Skeletal muscle tissue (tissue), 4 donors: Measurements from ENCODE around the gene POLR3E. TPM values are rescaled to one million over a fixed set of nuclear protein-coding genes. Genes with fewer than 3 reads are reported as not detected.
"Not testable (repeated sequence)": the region's sequence is repeated elsewhere in the genome, so short reads cannot be mapped to it uniquely, and the experiment has no call there.

ENCODE experiments used
- H3K27ac ChIP-seq: one replicate; pipeline ENCODE4 v1.7.0; 2013; ENCODE audit warnings: mild to moderate bottlenecking, low read depth, low read length, inconsistent platforms
- H3K27me3 ChIP-seq, 3 donors: one replicate each; pipeline ENCODE4 v1.7.0; 2013; ENCODE audit warnings: low read length in 3 of 3; ENCODE audit not compliant: control insufficient read depth in 3 of 3, insufficient read depth in 3 of 3
- H3K36me3 ChIP-seq, 3 donors: one replicate each; pipeline ENCODE4 v1.7.0; 2013; ENCODE audit warnings: low read length in 3 of 3; ENCODE audit not compliant: control insufficient read depth in 3 of 3, insufficient read depth in 3 of 3
- H3K4me1 ChIP-seq, 3 donors: one replicate each; pipeline ENCODE4 v1.7.0; 2013; ENCODE audit warnings: low read length in 3 of 3, mild to moderate bottlenecking in 3 of 3; ENCODE audit not compliant: control insufficient read depth in 3 of 3, insufficient read depth in 3 of 3
- H3K4me3 ChIP-seq, 3 donors: one replicate each; pipeline ENCODE4 v1.7.0; 2013; ENCODE audit warnings: low read length in 3 of 3
- H3K9ac ChIP-seq, 3 donors: one replicate each; pipeline ENCODE4 v1.7.0; 2013; ENCODE audit warnings: low read length in 3 of 3, mild to moderate bottlenecking in 3 of 3, moderate library complexity in 2 of 3, low read depth in 1 of 3
- H3K9me3 ChIP-seq, 3 donors: one replicate each; pipeline ENCODE4 v1.7.0; 2013; ENCODE audit warnings: low read length in 3 of 3; ENCODE audit not compliant: control insufficient read depth in 3 of 3
- total RNA-seq: library from RNA; depleted of rRNA; stranded (reverse); fragments of >200 nt; gene quantifications from one replicate; pipeline ENCODE4 v1.2.3, GENCODE V29; 2014
- donor health status: Osteomylitis.

Gene POLR3E
- total RNA-seq, 1 donor from 2014 or later: 22.4 TPM

DNA sequence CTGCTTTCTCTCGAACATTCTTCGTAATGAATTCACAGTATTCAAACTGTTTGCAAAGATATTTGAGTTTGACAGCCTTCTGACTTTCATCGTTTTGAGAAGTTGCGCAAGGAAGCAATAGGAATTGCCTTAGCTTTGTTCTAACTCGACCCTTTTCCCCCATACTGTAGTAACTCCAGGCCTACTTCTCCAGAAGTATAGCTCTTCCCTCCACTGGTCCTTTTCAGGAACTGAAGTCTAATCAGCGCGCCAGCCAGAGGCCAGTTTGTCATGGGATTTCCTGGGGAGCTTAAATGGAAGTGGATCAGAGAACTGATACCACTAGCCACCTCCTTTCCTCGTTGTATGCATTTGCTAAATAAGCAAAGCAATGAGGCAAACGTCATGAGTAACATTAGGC, 49.3 kb downstream of the POLR3E start:
- no peak overlapping the region for H3K27ac ChIP-seq
- no peaks in the 10 kb centered on the region for H3K27me3 ChIP-seq
- no peak overlapping the region for H3K9ac ChIP-seq

DNA sequence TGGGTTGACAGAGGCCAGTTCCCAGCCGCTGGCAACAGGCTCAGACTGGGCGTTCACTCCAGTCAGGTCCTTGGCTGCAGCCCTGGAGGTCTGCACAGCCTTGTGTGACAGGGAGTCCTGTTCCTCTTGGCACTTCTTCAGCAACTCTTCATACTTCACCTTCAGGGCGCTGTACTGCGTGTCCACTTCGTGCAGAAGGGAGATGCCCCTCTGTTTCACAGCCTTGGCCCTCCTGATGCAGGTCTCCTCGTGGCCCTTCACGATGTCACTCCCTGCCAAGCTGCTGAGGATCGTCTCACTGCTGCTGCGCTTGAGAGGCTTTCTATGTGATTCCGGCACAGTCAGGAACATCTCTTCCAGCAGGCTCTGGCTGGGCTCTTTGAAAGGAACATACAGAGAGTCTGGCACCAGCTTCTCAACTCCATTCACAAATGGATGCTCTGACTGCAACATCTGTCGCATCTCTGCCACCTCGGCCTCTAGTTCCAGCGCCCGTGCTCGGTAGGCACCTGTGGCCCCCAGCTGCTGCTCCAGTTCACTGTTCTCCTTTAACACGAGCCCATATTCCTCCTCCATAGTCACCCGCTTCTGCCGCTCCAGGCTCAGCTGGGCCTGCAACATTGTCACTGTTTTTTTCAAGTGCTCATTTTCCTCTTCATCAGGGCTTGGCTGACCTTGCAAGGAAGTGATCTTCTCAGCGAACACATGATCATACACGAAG, 50.1 kb downstream of the POLR3E start:
- Histone ChIP-seq H3K27me3 (no peaks in the 10 kb centered on the region), H3K9me3 (no peaks in the 10 kb centered on the region), H3K4me3 (no peak overlapping the region), H3K4me1 (peaks cover 0 to 4% (median 0%) of the 10 kb centered on the region in 3 donors), H3K36me3 (peaks cover 8 to 25% (median 24%) of the 10 kb centered on the region in 3 donors), H3K9ac (no peak overlapping the region), H3K27ac (no peak overlapping the region)

More for the DNA sequence above, 49.3 kb downstream of the POLR3E start:
- Histone ChIP-seq H3K4me3 (no peak overlapping the region), H3K9me3 (no peaks in the 10 kb centered on the region), H3K36me3 (peaks cover 8 to 26% (median 25%) of the 10 kb centered on the region in 3 donors), H3K4me1 (peaks cover 0 to 4% (median 0%) of the 10 kb centered on the region in 3 donors)

DNA sequence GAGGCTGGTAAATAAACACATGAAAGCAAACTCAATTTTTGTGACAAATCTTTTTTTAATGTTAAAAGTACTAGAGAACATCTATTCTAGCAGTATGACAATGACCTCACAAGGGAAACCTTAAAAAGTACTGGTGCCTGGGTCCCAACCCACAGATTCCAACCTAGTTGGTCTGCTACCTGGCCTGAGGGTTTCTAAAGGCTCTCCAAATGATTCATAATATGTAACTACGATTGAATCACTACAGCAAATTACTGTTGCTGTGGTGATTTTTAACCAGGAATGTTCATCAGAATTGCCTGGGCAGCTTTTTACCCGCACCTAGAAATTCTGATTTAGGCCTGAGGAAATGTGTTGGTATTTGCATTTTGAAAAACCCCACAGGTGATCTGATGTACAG, 51.1 kb downstream of the POLR3E start:
- Histone ChIP-seq H3K4me3 (no peak overlapping the region), H3K36me3 (peaks cover 8 to 25% (median 24%) of the 10 kb centered on the region in 3 donors), H3K4me1 (peaks cover 0 to 4% (median 0%) of the 10 kb centered on the region in 3 donors), H3K27me3 (no peaks in the 10 kb centered on the region), H3K9me3 (no peaks in the 10 kb centered on the region), H3K9ac (no peak overlapping the region), H3K27ac (no peak overlapping the region)

DNA sequence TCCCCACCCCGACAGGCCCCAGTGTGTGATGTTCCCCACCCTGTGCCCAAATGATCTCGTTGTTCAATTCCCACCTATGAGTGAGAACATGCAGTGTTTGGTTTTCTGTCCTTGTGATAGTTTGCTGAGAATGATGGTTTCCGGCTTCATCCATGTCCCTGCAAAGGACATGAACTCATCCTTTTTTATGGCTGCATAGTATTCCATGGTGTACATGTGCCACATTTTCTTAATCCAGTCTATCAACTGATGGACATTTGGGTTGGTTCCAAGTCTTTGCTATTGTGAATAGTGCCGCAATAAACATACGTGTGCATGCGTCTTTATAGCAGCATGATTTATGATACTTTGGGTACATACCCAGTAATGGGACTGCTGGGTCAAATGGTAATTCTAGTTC, 53.8 kb downstream of the POLR3E start:
- not testable (repeated sequence) for H3K4me1 ChIP-seq, H3K9ac ChIP-seq, H3K9me3 ChIP-seq, H3K27ac ChIP-seq, H3K4me3 ChIP-seq, H3K27me3 ChIP-seq
- H3K36me3 ChIP-seq: peaks cover 8 to 25% (median 24%) of the 10 kb centered on the region in 3 donors

DNA sequence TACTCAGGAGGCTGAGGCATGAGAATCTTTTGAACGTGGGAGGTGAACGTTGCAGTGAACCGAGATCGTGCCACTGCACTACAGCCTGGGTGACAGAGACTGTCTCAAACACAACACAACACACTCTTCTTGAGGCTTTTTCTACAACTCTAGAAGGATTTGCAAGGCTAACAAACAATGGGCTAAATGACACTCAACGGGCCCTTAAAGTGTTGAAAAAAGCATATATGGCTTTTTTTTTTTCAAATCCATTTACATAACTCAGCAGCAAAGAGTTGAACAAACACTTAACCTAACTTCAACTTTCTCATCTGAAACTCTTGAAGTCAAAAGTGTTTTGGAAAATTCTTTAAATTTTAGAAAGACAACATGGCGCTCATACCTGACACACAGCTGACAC, 54.9 kb downstream of the POLR3E start:
- Histone ChIP-seq H3K27me3 (no peaks in the 10 kb centered on the region), H3K27ac (no peak overlapping the region), H3K4me3 (no peak overlapping the region), H3K9me3 (no peaks in the 10 kb centered on the region), H3K36me3 (peaks cover 5 to 17% (median 17%) of the 10 kb centered on the region in 3 donors), H3K4me1 (peaks cover 0 to 3% (median 0%) of the 10 kb centered on the region in 3 donors), H3K9ac (no peak overlapping the region)

DNA sequence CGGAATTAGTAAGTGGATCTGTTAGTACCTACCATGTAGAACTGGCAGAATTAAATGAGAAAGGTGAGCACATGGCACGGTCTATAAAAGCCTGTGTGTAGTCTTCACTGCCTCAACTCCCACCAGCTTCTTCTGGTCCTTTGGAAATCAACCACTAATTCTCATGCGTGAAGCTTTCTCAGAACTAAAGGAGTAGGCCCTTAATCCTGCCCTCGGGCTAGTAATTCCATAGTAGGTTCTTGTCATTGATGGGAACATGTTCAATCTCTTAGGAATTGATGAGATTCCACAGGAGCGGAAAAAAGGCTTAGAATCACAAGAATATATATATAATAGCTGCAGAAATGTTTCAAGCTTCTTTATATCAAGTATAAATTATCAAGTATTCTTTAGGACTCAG, 55.5 kb downstream of the POLR3E start:
- Histone ChIP-seq H3K27ac (no peak overlapping the region), H3K9ac (no peak overlapping the region), H3K4me3 (no peak overlapping the region), H3K27me3 (no peaks in the 10 kb centered on the region), H3K9me3 (no peaks in the 10 kb centered on the region), H3K4me1 (no peaks in the 10 kb centered on the region), H3K36me3 (peaks cover 3 to 12% (median 11%) of the 10 kb centered on the region in 3 donors)

DNA sequence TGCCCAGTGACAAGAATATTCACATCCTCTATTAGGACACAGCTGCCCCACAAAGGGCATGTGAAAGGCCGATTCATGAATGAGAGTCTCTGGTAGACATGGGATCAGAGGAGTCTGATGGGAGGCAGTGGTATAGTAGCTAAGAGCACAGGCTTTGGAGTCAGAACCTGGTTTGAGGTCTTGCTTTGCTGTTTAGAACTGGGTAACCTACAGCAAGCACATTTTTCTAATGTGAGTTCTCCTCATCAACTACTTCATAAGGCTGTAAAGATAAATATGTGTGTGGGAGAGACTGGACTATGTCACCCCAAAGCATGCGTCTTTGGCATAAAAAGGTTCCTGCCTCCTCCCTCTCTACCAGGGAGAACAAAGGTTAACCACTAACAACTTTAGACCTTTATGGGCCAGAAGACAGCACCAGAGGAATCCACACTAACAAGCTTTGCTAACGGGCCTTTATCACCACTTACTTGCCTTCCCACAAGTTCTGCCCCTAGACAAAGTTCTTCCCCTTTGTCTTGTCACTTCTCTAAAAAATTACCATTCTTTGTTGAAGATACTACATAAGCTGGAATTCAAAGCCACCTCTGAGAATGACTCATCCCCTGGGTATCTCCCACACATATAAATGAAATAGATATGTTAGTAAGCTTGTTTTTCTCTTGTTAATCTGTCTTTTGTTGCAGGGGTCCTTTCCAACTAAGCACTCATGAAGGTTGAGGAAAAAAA, 56.1 kb downstream of the POLR3E start:
- H3K27me3 ChIP-seq: no peaks in the 10 kb centered on the region
- H3K4me3 ChIP-seq: peak overlapping the region in 1 of 3 donors; percentile 17
- no peaks in the 10 kb centered on the region for H3K9me3 ChIP-seq
- no peak overlapping the region for H3K9ac ChIP-seq
- H3K27ac ChIP-seq: no peak overlapping the region
- H3K4me1 ChIP-seq: no peaks in the 10 kb centered on the region
- H3K36me3 ChIP-seq: peaks cover 3 to 8% (median 8%) of the 10 kb centered on the region in 3 donors

DNA sequence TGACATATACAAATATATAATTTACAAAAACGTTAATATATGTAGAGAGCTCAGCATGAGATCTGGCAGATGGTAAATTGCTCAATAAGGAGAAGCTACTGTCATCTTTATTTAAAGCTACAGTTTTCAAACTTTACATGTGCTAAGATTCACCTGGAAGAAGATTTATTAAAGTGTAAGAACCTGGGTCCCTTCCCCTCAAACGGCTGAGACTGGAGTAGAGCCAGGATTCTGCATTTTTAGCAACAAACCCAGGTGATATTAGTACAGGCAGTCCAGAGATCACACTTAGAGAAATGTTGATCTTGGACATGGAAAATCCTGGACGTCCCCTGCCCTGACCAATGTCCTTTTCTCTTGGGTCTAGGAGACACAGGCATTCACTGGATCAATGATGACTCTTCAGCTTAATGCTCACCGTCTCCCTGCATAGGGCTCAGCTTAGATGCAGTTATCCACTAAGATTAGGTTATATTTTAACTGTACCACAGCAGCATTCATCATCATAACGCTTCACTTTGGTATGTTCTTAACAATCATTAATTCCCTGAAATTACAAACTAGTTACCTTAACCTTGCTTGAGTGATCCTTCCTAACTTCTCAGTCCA, 56.8 kb downstream of the POLR3E start:
- H3K27ac ChIP-seq: no peak overlapping the region
- peaks cover 2 to 3% (median 2%) of the 10 kb centered on the region in 3 donors for H3K36me3 ChIP-seq
- H3K4me1 ChIP-seq: no peaks in the 10 kb centered on the region
- H3K9me3 ChIP-seq: no peaks in the 10 kb centered on the region
- H3K27me3 ChIP-seq: no peaks in the 10 kb centered on the region
- no peak overlapping the region for H3K4me3 ChIP-seq
- no peak overlapping the region for H3K9ac ChIP-seq

DNA sequence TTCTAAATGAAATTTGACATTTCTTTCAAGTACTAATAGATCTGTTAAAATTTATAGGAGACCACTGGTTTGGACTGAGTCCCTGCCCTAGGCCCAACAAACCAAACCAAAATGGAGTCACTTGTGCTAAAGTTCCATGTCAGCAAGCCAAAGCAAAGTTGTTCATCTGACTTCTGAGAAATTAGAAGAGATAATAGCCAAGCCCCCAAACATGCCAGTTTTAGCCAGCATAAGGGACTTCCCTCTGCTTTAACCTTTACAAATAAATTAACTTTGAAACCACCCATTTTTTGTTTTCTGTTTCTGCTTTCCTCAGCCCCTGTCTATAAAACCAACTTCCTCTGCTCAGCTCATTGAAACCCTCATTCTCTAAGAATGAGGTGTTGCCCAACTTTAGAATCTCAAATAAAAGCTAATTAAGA, 58.3 kb downstream of the POLR3E start:
- H3K9ac ChIP-seq: no peak overlapping the region
- H3K4me3 ChIP-seq: no peak overlapping the region
- no peak overlapping the region for H3K27ac ChIP-seq
- H3K4me1 ChIP-seq: no peaks in the 10 kb centered on the region
- no peaks in the 10 kb centered on the region for H3K27me3 ChIP-seq
- H3K9me3 ChIP-seq: no peaks in the 10 kb centered on the region
- H3K36me3 ChIP-seq: no peaks in the 10 kb centered on the region
